ENCODE data around the gene LRP1B.

Gene LRP1B

GRCh38 chr2:140630557-140630956 lies 1500.3 kb downstream of the LRP1B start:
- Histone ChIP-seq H4K20me1 (ENCODE audit: insufficient read depth) (no peaks in the 10 kb centered on the region), H3K79me2 (ENCODE audit: insufficient read depth, low read depth) (no peaks in the 10 kb centered on the region), H3K36me3 (ENCODE audit: insufficient read depth) (no peaks in the 10 kb centered on the region), H2AFZ (ENCODE audit: low read depth) (no peak overlapping the region), H3K4me3 (IDR thresholded peaks at IDR 0.05; ENCODE audit: insufficient read depth, low read depth, low read length) (no peak overlapping the region), H3K4me1 (ENCODE audit: low read depth, poor library complexity, severe bottlenecking) (no peaks in the 10 kb centered on the region), H3K27me3 (ENCODE audit: insufficient read depth, low read depth) (no peaks in the 10 kb centered on the region), H3K27ac (no peak overlapping the region), H3K4me2 (no peak overlapping the region), H3K9ac (no peak overlapping the region)
- no peak for TF ChIP-seq CTCF (conservative IDR thresholded peaks at IDR 0.05; ENCODE audit: low read depth, low read length)

GRCh38 chr2:140627885-140628284 lies 1502.9 kb downstream of the LRP1B start:
- TF ChIP-seq CTCF (conservative IDR thresholded peaks at IDR 0.05; ENCODE audit: low read depth, low read length) = no peak
- Histone ChIP-seq H3K4me3 (IDR thresholded peaks at IDR 0.05; ENCODE audit: insufficient read depth, low read depth, low read length) (no peak overlapping the region), H3K27me3 (ENCODE audit: insufficient read depth, low read depth) (no peaks in the 10 kb centered on the region), H3K36me3 (ENCODE audit: insufficient read depth) (no peaks in the 10 kb centered on the region), H3K27ac (no peak overlapping the region), H3K79me2 (ENCODE audit: insufficient read depth, low read depth) (no peaks in the 10 kb centered on the region), H3K4me2 (no peak overlapping the region), H2AFZ (ENCODE audit: low read depth) (no peak overlapping the region), H3K9ac (no peak overlapping the region), H4K20me1 (ENCODE audit: insufficient read depth) (no peaks in the 10 kb centered on the region), H3K4me1 (ENCODE audit: low read depth, poor library complexity, severe bottlenecking) (no peaks in the 10 kb centered on the region)

- H3K27ac ChIP-seq = no peak overlapping the region
- H3K36me3 ChIP-seq (ENCODE audit: insufficient read depth) = no peaks in the 10 kb centered on the region
- H3K4me1 ChIP-seq (ENCODE audit: low read depth, poor library complexity, severe bottlenecking) = no peaks in the 10 kb centered on the region
- H3K4me2 ChIP-seq = no peak overlapping the region
- H3K27me3 ChIP-seq (ENCODE audit: insufficient read depth, low read depth) = no peaks in the 10 kb centered on the region
- no peak for TF ChIP-seq CTCF (conservative IDR thresholded peaks at IDR 0.05; ENCODE audit: low read depth, low read length)
- no peaks in the 10 kb centered on the region for H4K20me1 ChIP-seq (ENCODE audit: insufficient read depth)
- H3K79me2 ChIP-seq (ENCODE audit: insufficient read depth, low read depth) = no peaks in the 10 kb centered on the region
- H2AFZ ChIP-seq (ENCODE audit: low read depth) = no peak overlapping the region
- no peak overlapping the region for H3K4me3 ChIP-seq (IDR thresholded peaks at IDR 0.05; ENCODE audit: insufficient read depth, low read depth, low read length)
- no peak overlapping the region for H3K9ac ChIP-seq
Measured at GRCh38 chr2:140627136-140627535, 1503.7 kb downstream of the LRP1B start.

- no peak overlapping the region for H3K4me3 ChIP-seq (IDR thresholded peaks at IDR 0.05; ENCODE audit: insufficient read depth, low read depth, low read length)
- H3K79me2 ChIP-seq (ENCODE audit: insufficient read depth, low read depth) = no peaks in the 10 kb centered on the region
- no peaks in the 10 kb centered on the region for H3K36me3 ChIP-seq (ENCODE audit: insufficient read depth)
- H3K27ac ChIP-seq = no peak overlapping the region
- H3K9ac ChIP-seq = no peak overlapping the region
- no peaks in the 10 kb centered on the region for H4K20me1 ChIP-seq (ENCODE audit: insufficient read depth)
- no peak overlapping the region for H3K4me2 ChIP-seq
- no peak overlapping the region for H2AFZ ChIP-seq (ENCODE audit: low read depth)
- H3K4me1 ChIP-seq (ENCODE audit: low read depth, poor library complexity, severe bottlenecking) = no peaks in the 10 kb centered on the region
- no peak for TF ChIP-seq CTCF (conservative IDR thresholded peaks at IDR 0.05; ENCODE audit: low read depth, low read length)
- no peaks in the 10 kb centered on the region for H3K27me3 ChIP-seq (ENCODE audit: insufficient read depth, low read depth)
Measured at GRCh38 chr2:140624200-140624599, 1506.6 kb downstream of the LRP1B start.

Data from KMS-11 (cell line).